COLO668 (cell line): ENCODE results near the gene ITGB1BP2.
"Not testable (repeated sequence)": the region's sequence is repeated elsewhere in the genome, so short reads cannot be mapped to it uniquely, and the experiment has no call there.

Experiments
- DNase-seq: peaks from one replicate; lab custom pipeline; 2025; ENCODE audit not compliant: unreplicated experiment; lab: John Stamatoyannopoulos, UW

Gene ITGB1BP2

GRCh38 chrX:71301195-71301924 is at the start of gene ITGB1BP2:
Gene ITGB1BP2 (plus strand): TSS chrX:71301750. CDS start chrX:71301807, 57 bp downstream.
- no peak for DNase-seq

DNA sequence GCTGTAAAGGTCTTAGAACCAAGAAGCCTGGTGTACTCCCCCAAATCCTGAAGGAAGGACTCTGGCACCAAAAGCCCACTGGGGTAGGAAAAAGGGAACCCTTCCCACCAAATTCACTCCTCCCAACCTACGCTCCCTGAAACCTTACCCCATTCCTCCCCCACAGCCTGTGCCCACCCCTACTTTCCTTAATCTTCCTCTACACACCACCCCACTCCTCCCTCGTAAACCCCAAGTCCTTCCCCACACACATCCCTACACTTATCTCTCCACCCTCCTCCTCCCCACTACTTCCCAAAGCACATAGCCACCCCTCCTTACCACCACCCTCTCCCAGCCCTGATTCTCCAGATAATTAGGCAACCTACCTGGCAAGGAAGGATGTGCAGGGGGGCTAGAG is 49.3 kb upstream of the ITGB1BP2 start:
- no peak for DNase-seq

- DNase-seq, result peak; percentile 53
These were observed 48.1 kb upstream of the ITGB1BP2 start for GRCh38 chrX:71253253-71254091.

DNA sequence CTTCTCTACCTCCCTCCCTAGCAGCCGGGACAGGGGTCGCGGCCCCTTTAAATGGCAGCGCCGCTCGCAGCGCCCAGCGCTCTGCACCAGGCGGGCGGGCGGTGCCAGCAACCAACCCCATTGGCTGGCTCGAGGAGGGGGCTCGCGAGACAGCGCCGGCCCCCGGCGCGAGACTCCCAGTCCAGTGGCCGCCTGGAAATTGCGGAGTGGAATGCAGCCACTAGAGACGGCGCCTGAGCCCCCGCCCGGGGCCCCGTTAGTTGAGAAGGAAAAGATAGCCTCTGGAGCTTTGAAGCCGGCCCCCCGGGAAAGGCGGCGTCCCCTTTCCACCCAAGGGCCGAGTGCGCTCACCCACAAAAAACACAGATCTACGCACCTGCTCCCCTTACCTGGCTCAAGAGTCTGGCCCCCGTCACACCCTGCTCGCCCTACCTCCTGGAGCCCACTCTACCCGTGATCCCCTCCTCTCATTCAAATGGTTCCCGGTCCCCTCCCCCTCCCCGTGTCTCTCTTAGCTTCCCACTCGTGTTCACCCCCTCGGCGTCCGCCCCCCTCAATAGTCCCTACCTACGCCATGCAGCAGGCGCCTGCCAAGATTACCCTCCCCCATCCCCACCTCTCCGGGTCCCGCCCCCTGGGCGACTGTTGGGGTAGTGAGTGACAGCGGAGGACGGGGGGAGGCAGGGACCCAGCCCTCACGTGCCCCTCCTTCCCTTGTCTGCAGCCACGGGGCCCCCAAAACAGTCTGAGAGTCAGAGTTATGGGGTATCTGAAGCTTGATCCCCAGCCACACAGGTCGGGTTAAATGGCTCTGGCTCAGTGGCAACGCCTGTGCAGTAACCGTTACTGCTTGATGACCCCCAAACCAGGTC is 47.2 kb upstream of the ITGB1BP2 start, which contains the start of gene ZMYM3:
Gene ZMYM3, minus strand, starts transcription at position 49 of the 872 bp plus-strand sequence. CDS start 885 bp downstream, outside the sequence.
- DNase-seq, result peak; percentile 91

- no peak for DNase-seq
These were observed 45.5 kb upstream of the ITGB1BP2 start for GRCh38 chrX:71256051-71256450.

DNA sequence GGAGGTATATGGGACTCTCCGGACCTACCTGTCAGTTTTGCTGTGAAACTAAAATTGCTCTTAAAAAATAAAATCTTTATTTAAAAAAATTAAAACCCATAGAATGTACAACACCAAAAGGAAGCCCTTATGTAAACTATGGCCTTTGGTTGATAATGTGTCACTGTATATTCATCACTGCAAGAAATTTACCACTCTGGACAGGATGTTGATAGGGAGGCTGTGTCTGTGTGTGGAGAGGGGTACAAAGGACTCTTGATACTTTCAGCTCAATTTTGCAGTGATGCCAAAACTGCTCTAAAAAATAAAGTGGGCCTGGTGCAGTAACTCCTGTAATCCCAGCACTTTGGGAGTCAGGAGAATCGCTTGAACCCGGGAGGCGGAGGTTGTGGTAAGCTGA is 44.7 kb upstream of the ITGB1BP2 start:
- no peak for DNase-seq

GRCh38 chrX:71268624-71269023 is 32.9 kb upstream of the ITGB1BP2 start:
- DNase-seq, result not testable (repeated sequence)

DNA sequence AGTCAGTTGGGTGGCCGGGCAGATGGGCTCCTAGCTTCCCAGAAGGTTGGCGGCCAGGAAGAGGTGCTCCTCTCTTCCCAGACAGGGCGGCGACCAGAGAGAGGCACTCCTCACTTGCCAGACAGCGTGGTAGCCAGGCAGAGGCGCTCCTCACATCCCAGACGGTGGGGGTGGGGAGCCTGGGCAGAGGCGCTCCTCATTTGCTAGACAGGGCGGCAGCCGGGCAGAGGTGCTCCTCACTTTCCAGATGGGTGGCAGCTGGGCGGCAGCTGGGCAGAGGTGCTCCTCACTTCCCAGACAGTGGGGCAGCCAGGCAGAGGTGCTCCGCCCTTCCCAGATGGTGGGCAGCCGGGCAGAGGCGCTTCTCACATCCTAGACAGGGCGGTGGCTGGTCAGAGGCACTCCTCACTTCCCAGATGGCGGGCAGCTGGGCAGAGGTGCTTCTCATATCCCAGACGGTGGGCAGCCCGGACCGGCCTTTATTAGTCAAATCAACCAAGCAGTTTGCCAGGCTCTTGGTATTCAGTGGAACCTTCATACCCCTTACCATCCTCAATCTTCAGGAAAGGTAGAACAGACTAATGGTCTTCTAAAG is 31.7 kb upstream of the ITGB1BP2 start:
- DNase-seq, result no peak

GRCh38 chrX:71272313-71272712 is 29.2 kb upstream of the ITGB1BP2 start:
- DNase-seq, result not testable (repeated sequence)

DNA sequence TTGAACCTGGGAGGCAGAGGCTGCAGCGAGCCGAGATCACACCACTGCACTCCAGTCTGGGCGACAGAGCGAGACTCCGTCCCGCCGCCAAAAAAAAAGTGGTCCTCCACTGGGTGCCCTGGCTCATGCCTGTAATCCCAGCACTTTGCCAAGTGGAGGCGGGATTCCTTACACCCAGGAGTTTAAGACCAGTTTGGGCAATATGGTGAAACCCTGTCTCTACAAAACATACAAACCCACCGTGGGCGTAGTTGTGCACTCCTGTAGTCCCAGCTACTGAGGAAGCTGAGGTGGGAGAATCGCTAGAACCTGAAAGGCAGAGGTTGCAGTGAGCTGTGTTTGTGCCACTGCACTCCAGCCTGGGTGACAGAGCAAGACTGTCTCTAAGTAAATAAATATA is 20.2 kb upstream of the ITGB1BP2 start:
- DNase-seq, result not testable (repeated sequence)

- DNase-seq, result peak; percentile 30
These were observed 18.8 kb upstream of the ITGB1BP2 start for GRCh38 chrX:71282514-71283402.

DNA sequence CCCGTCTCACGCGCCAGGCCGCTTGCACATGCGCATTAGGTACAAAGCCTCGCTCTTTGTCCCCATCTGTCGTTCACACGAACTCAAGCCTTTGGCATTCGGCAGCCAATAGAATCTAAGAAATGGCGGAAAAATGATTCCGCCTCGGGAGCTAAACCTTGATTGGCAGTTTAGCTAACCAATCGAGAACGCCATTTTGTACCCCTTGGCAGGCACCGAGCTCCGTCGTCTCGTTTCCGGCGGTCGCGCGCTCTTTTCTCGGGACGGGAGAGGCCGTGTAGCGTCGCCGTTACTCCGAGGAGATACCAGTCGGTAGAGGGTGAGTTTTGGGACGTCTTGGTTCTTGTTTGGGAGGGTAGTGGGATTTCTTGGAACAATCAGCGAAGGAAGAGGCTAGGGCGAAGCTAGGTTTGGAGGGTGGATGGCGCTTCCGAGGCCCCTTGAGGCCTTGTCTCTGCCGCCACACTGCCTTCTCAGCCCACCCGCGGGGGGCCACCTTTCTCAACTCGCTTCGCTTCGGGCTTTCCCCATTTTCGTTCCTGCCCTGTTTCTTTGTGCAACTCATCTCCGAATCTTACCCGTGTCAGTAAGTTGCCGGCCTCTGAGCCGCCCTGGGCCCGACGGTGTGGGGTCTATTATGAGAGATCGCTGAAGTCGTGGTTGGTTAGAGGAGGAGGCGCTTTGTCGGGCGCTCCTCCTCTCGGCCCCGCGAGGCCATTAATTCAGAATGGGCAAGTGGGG is 18.0 kb upstream of the ITGB1BP2 start, which contains the start of gene NONO:
Gene NONO, plus strand, starts transcription at position 233 of the 741 bp plus-strand sequence. CDS start 7,003 bp downstream, outside the sequence.
- DNase-seq, result peak; percentile 95

GRCh38 chrX:71285929-71286328 is 15.6 kb upstream of the ITGB1BP2 start:
- DNase-seq, result no peak

- no peak for DNase-seq
These were observed 10.2 kb upstream of the ITGB1BP2 start for GRCh38 chrX:71291381-71291780.

DNA sequence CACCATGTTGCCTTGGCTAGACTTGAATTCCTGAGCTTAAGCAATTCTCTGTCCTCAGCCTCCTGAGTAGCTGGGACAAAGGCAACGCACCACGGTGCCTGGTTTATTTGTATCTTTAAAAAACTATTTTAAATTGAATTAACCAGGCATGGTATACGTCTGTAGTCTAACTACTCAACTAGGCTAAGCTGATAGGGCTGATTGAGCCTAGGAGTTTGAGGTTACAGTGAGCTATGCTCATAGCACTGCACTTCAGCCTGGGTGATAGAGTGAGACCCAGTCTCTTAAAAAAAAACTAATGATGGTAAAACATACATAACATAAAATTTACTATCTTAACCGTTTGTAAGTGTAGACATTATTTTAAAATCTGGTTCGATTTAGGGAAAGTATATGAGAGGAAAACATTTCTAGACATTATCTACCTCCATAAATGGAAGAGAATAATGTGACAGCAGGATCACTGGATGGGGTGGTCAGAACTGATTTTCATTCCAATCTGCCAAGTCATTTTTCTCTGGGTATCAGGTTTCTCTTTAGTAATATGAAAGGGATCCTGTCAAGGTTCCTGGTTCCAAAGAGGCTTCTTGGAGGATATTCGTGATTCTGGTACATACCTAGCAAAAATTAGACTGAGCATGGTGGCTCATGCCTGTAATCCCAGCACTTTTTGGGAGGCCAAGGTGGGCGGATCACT is 8.7 kb upstream of the ITGB1BP2 start:
- no peak for DNase-seq

GRCh38 chrX:71296806-71297205 is 4.7 kb upstream of the ITGB1BP2 start:
- no peak for DNase-seq

GRCh38 chrX:71298119-71298518 is 3.4 kb upstream of the ITGB1BP2 start:
- no peak for DNase-seq

- not testable (repeated sequence) for DNase-seq
These were observed 1.5 kb upstream of the ITGB1BP2 start for GRCh38 chrX:71300064-71300463.
